T-helper 2 cell treated with Interferon-gamma antibody and Interleukin-4, amounts not matched to agents 5 μg/mL and 100 μg/mL, for 36 hours (primary cell): ENCODE data around the gene NECTIN1.

Source experiments
- DNase-seq: peaks from one replicate; pipeline ENCODE4 v3.0.0; 2021; ENCODE audit warnings: low spot score
- H3K27ac Mint-ChIP-seq: one replicate; pipeline ENCODE4 v1.8.0; 2021; ENCODE audit warnings: mild to moderate bottlenecking, mixed read lengths
- H3K27me3 Mint-ChIP-seq: one replicate; pipeline ENCODE4 v1.8.0; 2021; ENCODE audit warnings: low read depth, mixed read lengths
- H3K36me3 Mint-ChIP-seq: one replicate; pipeline ENCODE4 v1.8.0; 2021; ENCODE audit warnings: low read depth, mixed read lengths
- H3K4me1 Mint-ChIP-seq: one replicate; pipeline ENCODE4 v1.8.0; 2021; ENCODE audit warnings: low read depth, mixed read lengths
- H3K4me3 Mint-ChIP-seq: one replicate; pipeline ENCODE4 v1.8.0; 2022; ENCODE audit warnings: mild to moderate bottlenecking, moderate library complexity, mixed read lengths
- H3K9me3 Mint-ChIP-seq: one replicate; pipeline ENCODE4 v1.8.0; 2021; ENCODE audit warnings: mixed read lengths

The NECTIN1 gene

DNA sequence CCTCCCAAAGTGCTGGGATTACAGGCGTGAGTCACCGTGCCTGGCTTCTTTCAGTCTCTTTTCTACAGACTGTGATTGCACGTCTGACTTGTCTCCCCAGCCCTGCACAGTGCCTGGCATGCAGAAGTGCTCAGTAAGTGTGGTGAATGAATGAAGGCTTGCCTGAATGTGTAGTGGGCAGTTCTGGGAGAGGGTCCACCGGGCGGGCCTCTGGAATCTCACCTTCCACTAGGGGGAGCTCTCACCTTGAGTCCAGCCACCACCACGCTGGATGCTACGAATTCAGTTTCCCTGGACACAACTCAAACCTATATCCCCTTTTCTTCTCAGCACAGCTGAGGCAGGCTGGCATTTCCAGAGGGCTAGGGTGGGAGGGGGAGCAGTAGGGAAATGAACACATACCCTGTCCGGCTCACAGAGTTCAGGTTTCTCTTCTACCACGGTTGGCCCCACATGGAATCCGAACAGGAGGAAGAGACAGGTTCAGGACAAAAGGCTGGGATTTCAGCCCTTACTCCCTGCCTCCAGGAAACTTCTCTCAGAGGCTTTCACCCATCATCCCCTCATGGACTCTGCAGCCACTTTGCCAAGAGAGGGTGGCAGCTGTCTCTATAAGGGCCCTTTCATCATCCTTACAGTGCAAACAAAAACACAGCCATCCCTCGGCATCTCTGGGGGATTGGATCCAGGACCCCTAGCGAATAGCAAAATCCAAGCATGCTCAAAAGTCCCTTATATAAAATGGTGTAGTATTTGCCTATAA, 86.8 kb downstream of the NECTIN1 start:
- H3K4me1 Mint-ChIP-seq, result no peaks in the 10 kb centered on the region
- no peaks in the 10 kb centered on the region for H3K27me3 Mint-ChIP-seq
- no peak overlapping the region for H3K27ac Mint-ChIP-seq
- H3K4me3 Mint-ChIP-seq, result no peak overlapping the region
- H3K9me3 Mint-ChIP-seq, result no peaks in the 10 kb centered on the region
- DNase-seq, result no peak
- H3K36me3 Mint-ChIP-seq, result no peaks in the 10 kb centered on the region

DNA sequence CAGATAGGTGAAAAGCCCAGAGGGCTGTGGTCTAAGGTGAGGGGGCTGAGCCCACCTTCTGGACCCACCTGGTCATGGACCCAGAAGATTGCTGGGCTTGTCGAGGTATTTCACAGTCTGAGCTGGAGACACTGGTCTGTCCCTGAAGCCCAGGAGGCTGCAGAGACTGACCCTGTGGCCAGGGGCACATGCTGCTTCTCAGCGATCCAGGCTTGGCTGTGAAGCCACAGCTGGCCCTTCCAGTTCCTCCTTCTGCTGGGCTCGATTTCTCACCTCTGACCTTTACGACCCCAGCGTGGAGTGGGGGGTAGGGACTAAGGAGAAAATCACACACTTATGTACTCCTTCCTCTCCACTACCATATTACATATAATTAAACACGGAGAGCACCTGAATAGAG, 88.5 kb downstream of the NECTIN1 start:
- H3K9me3 Mint-ChIP-seq, result no peaks in the 10 kb centered on the region
- H3K4me3 Mint-ChIP-seq, result no peak overlapping the region
- DNase-seq, result no peak
- H3K27me3 Mint-ChIP-seq, result no peaks in the 10 kb centered on the region
- no peaks in the 10 kb centered on the region for H3K4me1 Mint-ChIP-seq
- H3K36me3 Mint-ChIP-seq, result no peaks in the 10 kb centered on the region
- no peak overlapping the region for H3K27ac Mint-ChIP-seq

DNA sequence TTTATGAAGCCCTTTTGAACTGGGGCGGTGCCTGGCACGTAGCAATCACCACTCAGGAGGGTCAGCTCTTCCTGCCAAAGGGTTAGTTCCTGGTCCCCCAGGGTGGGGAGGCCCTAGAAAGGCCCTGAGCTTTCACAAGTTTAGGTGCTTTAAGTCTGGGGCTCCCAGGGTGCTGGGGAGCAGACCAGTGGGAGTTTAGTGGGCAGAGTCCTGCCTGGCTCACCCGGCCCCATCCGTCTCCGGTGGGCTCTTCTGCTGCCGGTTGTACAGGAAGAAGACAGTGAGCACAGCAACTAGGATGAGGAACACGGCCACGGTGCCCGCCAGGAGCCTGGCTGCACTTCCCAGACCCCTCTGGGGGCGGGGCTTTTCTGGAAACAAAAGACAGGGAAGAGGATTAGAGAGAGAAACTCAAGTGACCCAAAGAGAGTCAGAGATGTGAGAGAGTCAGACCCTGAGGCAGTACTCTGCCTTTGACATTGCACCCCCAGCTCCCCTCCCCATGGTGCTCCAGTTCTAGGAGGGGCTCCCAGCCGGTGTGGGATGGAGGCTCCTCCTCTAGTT, 89.3 kb downstream of the NECTIN1 start:
- Mint-ChIP-seq H3K4me1 (no peaks in the 10 kb centered on the region), H3K9me3 (no peaks in the 10 kb centered on the region), H3K27ac (no peak overlapping the region), H3K27me3 (no peaks in the 10 kb centered on the region), H3K36me3 (no peaks in the 10 kb centered on the region), H3K4me3 (no peak overlapping the region)
- no peak for DNase-seq

DNA sequence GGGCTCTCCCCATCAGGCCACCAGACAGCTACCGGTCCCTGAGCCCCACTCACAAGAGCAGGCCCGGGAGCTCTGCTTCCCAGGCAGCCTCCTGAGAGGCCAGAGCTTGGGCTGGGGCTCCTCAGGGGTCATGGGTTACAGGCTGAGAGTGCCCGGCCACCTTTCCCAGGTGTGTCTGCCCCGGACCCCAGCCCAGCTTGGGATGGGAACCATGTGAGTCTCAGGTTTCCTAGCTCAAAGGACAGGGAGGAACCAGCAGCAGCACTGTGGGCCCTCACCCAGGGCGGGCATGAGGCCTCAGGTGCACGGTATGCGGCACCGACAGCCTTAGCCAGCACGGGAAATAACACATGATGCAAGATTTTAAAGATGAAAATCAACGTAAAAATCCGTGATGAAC, 90.1 kb downstream of the NECTIN1 start:
- Mint-ChIP-seq H3K4me3 (no peak overlapping the region), H3K9me3 (no peaks in the 10 kb centered on the region), H3K4me1 (no peaks in the 10 kb centered on the region), H3K27ac (no peak overlapping the region), H3K36me3 (no peaks in the 10 kb centered on the region), H3K27me3 (no peaks in the 10 kb centered on the region)
- DNase-seq, result no peak

DNA sequence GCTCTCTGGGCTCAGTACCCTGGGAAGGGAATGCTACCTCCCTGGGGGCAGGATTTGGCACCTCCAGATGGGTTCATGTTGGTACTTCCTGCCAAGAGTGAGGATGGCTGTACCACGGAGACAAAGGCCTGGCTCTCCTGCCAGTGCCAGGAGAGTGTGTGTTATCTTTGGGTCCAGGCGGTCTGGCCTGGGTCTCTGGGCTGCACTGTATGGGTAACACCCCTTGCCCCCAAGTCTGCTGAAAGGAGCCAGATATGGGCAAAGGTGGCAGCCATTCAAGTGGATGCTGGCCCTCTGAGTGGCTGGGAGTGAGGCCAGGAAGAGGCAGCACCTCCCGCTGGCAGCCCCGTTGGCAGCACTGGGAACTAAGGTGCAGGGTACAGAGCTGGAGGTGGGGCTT, 91.5 kb downstream of the NECTIN1 start:
- no peaks in the 10 kb centered on the region for H3K9me3 Mint-ChIP-seq
- no peaks in the 10 kb centered on the region for H3K27me3 Mint-ChIP-seq
- no peaks in the 10 kb centered on the region for H3K4me1 Mint-ChIP-seq
- H3K36me3 Mint-ChIP-seq, result no peaks in the 10 kb centered on the region
- DNase-seq, result no peak
- no peak overlapping the region for H3K4me3 Mint-ChIP-seq
- H3K27ac Mint-ChIP-seq, result no peak overlapping the region

DNA sequence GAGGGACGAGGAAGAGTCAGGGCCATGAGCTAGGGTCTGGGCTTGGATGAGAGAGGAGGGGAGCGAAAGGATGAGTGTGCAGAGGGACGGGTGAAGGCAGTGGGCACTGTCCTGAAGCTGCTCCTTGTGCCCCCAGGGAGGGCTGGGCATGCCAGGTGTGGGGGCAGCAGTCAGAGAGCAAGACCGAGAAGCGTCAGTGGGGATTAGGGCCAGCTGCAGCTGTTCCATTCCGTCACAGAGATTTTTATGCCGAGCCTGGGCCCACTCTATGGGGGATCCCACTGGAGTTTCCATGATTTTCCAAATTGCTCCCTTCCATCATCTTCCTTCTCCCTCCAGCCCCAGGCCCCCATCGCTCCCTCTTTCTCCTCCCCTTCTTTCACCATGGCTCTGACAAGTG, 93.2 kb downstream of the NECTIN1 start:
- Mint-ChIP-seq H3K9me3 (no peaks in the 10 kb centered on the region), H3K27me3 (no peaks in the 10 kb centered on the region), H3K4me3 (no peak overlapping the region), H3K27ac (no peak overlapping the region), H3K36me3 (no peaks in the 10 kb centered on the region), H3K4me1 (no peaks in the 10 kb centered on the region)
- DNase-seq, result no peak

DNA sequence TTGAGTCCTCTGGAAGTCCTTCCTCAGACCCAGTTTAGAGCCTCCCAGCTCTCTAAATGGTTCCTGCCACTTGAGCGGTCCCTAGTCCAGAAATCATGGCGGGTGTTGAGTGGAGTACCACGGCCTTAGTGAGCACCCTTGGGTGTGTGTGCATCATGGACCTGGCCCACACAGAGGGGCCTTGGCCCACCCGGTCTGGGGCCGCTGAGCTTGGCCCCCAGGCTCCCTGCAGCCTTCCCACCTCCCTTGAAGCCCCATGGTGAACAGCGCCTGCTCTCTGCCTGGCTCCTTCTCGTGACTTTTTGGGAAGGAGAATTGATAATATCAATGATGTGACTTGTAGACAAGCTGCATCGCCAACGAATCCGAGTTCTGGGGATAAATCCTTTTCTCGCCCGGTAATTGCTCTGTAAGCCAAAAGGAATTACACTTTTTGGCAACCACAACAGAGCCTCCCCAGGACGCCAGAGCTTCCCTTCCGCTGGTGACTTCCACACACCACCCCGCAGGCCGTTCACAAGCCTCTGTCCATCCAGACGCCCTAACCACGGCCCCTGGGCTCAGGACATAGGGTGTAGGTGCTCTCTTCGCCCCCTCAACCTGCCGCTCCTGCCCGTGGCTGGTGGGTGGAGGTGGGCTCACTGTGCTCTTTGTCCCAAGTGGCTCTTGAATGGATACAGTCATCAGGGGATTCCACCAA, 93.8 kb downstream of the NECTIN1 start:
- Mint-ChIP-seq H3K36me3 (no peaks in the 10 kb centered on the region), H3K4me1 (no peaks in the 10 kb centered on the region), H3K4me3 (no peak overlapping the region), H3K9me3 (no peaks in the 10 kb centered on the region), H3K27ac (no peak overlapping the region), H3K27me3 (no peaks in the 10 kb centered on the region)
- no peak for DNase-seq

DNA sequence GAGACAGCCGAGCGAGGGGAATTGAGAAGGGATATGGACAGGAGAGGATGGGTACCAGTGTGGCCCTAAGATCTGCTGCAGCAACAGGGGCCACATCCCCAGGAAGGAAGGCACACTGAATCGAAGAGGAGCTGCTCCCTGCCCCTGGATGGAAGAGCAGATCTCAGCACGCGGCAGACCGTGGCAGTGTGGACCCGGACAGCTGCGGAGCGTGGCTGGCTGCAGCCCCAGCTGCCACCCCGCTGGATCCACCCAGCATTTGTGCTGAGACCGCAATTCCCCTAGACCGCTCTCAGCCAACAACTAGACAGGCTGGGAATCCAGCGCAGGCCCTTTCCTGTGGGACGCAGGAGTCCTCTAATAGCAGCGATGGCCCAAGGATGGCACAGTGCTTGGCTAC, 94.7 kb downstream of the NECTIN1 start:
- Mint-ChIP-seq H3K4me1 (no peaks in the 10 kb centered on the region), H3K27ac (no peak overlapping the region), H3K27me3 (no peaks in the 10 kb centered on the region), H3K36me3 (no peaks in the 10 kb centered on the region), H3K9me3 (no peaks in the 10 kb centered on the region), H3K4me3 (no peak overlapping the region)
- no peak for DNase-seq

DNA sequence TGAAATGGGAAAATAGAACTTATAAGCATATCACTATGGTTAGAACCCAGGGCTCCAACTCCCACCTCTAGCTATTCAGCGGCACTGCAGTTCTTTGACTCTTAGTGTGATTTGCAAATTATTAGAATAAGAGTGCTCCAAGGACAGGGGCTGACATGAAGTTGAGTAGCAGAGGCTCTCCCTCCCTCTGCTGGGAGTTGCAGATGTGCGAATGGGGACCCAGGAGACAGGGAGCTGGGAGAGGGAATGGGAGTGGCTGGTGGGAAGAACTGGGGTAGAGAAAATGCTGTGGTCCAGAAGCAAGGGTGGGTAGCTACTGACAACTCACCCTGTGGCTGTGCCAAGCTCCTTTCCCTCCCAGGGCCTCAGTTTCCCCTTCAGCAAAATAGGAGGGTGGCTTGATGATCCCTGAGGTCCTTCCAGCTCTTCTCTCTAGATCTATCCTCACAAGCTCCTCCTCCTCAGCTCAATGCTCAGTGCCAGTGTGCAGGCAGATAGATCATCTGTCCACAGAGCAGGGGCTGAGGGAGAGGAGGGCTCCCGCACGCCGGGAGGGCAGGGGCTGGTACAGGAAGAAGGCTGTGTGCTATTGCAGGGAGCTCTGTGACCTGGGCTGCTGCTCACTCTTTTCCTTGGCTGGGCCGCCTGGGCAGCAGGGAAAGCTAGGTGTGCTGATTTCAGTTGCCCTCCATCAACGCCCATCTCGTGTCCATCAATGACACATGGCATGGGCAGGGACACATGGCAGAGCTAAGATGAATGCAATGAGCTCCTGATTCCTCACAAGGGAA, 99.0 kb downstream of the NECTIN1 start:
- Mint-ChIP-seq H3K4me3 (no peak overlapping the region), H3K27me3 (no peaks in the 10 kb centered on the region), H3K9me3 (no peaks in the 10 kb centered on the region), H3K27ac (no peak overlapping the region), H3K4me1 (no peaks in the 10 kb centered on the region), H3K36me3 (no peaks in the 10 kb centered on the region)
- DNase-seq, result no peak

DNA sequence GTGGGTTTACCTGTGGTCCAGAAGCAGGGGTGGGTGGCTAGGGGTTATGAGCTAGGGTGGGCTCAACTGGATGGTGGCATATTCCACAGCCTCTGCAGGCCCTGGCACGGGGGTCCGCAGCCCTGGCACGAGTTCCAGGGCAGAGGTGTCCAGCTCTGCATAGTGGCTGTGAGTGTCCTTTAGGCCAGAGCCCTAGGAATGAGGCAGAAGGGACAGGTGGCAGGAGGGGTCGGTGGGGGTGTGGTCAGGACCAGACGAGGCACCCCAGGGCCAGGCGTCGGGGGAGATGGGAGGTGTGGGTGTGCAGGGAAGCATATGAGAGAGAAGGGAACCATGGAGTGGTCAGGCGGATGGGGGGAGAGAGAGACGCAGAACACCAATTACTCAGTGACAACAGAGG, 99.9 kb downstream of the NECTIN1 start:
- H3K9me3 Mint-ChIP-seq, result no peaks in the 10 kb centered on the region
- no peaks in the 10 kb centered on the region for H3K4me1 Mint-ChIP-seq
- H3K36me3 Mint-ChIP-seq, result no peaks in the 10 kb centered on the region
- no peak overlapping the region for H3K27ac Mint-ChIP-seq
- H3K4me3 Mint-ChIP-seq, result no peak overlapping the region
- no peaks in the 10 kb centered on the region for H3K27me3 Mint-ChIP-seq
- no peak for DNase-seq

DNA sequence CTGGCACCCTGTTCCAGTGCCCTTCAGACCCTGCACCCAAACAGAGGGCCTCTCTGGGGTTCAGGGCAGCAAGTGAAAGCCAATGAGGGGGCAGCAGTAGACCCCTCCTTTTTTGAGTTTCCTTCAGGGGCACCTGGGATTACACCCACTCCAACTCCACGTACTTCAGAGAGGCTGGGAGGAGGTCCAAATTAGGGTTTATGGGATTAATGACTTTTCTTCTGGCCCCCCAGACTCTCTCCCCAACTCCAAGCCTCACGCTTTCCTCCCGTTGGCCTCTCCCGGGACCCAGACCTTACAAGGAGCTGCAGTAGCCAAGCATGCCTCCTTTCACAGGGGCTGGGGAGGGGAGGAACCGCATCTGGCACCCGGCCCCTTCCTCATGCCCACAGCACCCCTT, 101.7 kb downstream of the NECTIN1 start:
- H3K27me3 Mint-ChIP-seq, result no peaks in the 10 kb centered on the region
- H3K4me1 Mint-ChIP-seq, result no peaks in the 10 kb centered on the region
- H3K36me3 Mint-ChIP-seq, result no peaks in the 10 kb centered on the region
- no peak for DNase-seq
- no peak overlapping the region for H3K4me3 Mint-ChIP-seq
- H3K9me3 Mint-ChIP-seq, result no peaks in the 10 kb centered on the region
- no peak overlapping the region for H3K27ac Mint-ChIP-seq

DNA sequence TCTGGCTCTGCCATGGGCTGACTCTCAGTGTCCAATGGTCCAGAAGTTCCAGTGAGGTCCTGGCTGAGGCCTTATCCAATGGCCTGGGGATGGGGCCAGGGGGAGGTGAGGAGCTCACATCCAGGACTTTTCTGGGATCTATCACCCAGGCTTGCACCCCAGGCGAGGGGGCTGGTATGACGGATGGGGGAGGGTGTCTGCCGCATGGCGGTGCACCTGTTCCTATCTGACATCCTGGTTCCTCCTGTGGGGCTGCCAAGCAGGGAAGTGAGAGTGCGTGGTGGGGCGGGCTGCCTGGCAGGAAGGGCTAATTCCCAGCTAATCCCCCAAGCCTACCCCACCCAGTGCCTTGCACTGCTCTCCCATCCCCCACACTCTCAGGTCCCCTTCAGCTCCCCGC, 102.1 kb downstream of the NECTIN1 start:
- DNase-seq, result no peak
- no peaks in the 10 kb centered on the region for H3K4me1 Mint-ChIP-seq

DNA sequence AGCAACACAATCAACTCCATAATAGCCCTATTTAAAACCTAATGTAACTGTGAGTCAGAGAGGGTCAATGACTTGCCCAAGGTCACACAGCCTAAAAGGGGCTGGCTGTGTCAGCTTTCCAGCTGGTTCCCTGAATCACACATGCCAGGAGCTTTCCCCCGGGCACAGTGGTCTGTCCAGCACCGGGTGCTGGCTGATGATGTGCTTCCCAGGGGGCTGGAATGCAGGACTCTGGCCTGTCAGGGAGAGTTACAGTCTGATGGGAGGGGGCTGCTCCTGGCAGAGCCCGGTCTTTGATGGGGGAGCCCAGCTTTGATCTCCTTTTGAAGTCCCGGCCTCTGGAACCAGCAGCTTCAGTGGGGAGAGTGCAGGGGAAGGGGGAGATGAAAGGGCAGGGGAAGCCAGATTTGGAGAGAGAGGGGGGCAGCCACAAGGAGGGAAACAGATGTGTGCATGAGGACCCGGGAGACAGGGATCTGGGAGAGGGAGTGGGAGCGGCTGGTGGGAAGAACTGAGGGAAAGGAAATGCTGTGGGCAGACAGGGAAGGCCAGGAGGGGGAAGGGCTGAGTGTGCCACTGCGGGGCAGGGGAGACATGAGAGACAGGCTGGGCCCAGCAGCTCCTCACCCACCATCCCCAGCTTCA, 102.7 kb downstream of the NECTIN1 start:
- DNase-seq, result no peak

More for the DNA sequence above, 102.1 kb downstream of the NECTIN1 start:
- H3K36me3 Mint-ChIP-seq, result no peaks in the 10 kb centered on the region
- H3K27ac Mint-ChIP-seq, result no peak overlapping the region
- H3K27me3 Mint-ChIP-seq, result no peaks in the 10 kb centered on the region
- no peak overlapping the region for H3K4me3 Mint-ChIP-seq
- H3K9me3 Mint-ChIP-seq, result no peaks in the 10 kb centered on the region

More for the DNA sequence above, 102.7 kb downstream of the NECTIN1 start:
- Mint-ChIP-seq H3K27me3 (no peaks in the 10 kb centered on the region), H3K4me3 (no peak overlapping the region), H3K4me1 (no peaks in the 10 kb centered on the region), H3K9me3 (no peaks in the 10 kb centered on the region), H3K36me3 (no peaks in the 10 kb centered on the region), H3K27ac (no peak overlapping the region)
